IPS-NIHi7 (cell line): ENCODE results near the gene ITGA1.
"Not testable (repeated sequence)": the region's sequence is repeated elsewhere in the genome, so short reads cannot be mapped to it uniquely, and the experiment has no call there.

Experiments used
- DNase-seq: peaks from one replicate; pipeline ENCODE4 v3.0.0; 2012; ENCODE audit warnings: mixed read lengths; ENCODE audit errors: extremely low spot score

Gene ITGA1

GRCh38 chr5:52801329-52801728 is 13.6 kb downstream of the ITGA1 start:
- peak; percentile 11 for DNase-seq

GRCh38 chr5:52802272-52802973 is 14.7 kb downstream of the ITGA1 start:
- DNase-seq = no peak

- DNase-seq = no peak
These were observed 15.2 kb downstream of the ITGA1 start for GRCh38 chr5:52802974-52803336.

- DNase-seq = no peak
These were observed 16.7 kb downstream of the ITGA1 start for GRCh38 chr5:52804387-52804791.

GRCh38 chr5:52804981-52805380 is 17.3 kb downstream of the ITGA1 start:
- DNase-seq = no peak

- DNase-seq = no peak
These were observed 17.9 kb downstream of the ITGA1 start for GRCh38 chr5:52805615-52806014.

GRCh38 chr5:52807037-52807436 is 19.3 kb downstream of the ITGA1 start:
- DNase-seq = no peak

- no peak for DNase-seq
These were observed 20.0 kb downstream of the ITGA1 start for GRCh38 chr5:52807723-52808122.

- DNase-seq = no peak
These were observed 20.7 kb downstream of the ITGA1 start for GRCh38 chr5:52808316-52808901.

- no peak for DNase-seq
These were observed 22.2 kb downstream of the ITGA1 start for GRCh38 chr5:52809884-52810283.

- DNase-seq = no peak
These were observed 22.7 kb downstream of the ITGA1 start for GRCh38 chr5:52810426-52810825.

- no peak for DNase-seq
These were observed 23.5 kb downstream of the ITGA1 start for GRCh38 chr5:52811067-52811749.

- no peak for DNase-seq
These were observed 26.8 kb downstream of the ITGA1 start for GRCh38 chr5:52814352-52815148.

- no peak for DNase-seq
These were observed 30.1 kb downstream of the ITGA1 start for GRCh38 chr5:52817818-52818217.

- no peak for DNase-seq
These were observed 30.6 kb downstream of the ITGA1 start for GRCh38 chr5:52818360-52818759.

GRCh38 chr5:52818807-52819206 is 31.1 kb downstream of the ITGA1 start:
- not testable (repeated sequence) for DNase-seq

- no peak for DNase-seq
These were observed 34.2 kb downstream of the ITGA1 start for GRCh38 chr5:52821901-52822300.

- DNase-seq = no peak
These were observed 34.7 kb downstream of the ITGA1 start for GRCh38 chr5:52822437-52822836.

GRCh38 chr5:52824827-52825226 is 37.1 kb downstream of the ITGA1 start:
- DNase-seq = no peak

GRCh38 chr5:52825826-52826225 is 38.1 kb downstream of the ITGA1 start:
- DNase-seq = no peak

GRCh38 chr5:52827815-52828214 is 40.1 kb downstream of the ITGA1 start:
- DNase-seq = no peak

GRCh38 chr5:52829664-52830063 is 41.9 kb downstream of the ITGA1 start:
- no peak for DNase-seq
